ENCODE data around the gene DAW1.

- TF ChIP-seq EZH2 (IDR thresholded peaks at IDR 0.05; ENCODE audit: insufficient read depth, poor library complexity, severe bottlenecking) (no peak), EZH2phosphoT487 (IDR thresholded peaks at IDR 0.05; ENCODE audit: insufficient read depth, low read depth) (no peak)
These were observed 13.1 kb downstream of the DAW1 start for GRCh38 chr2:227884511-227884947.

Measured in GM23248 (cell line).